Mesangial cell (primary cell): ENCODE results near the gene TC2N. TPM values are rescaled to one million over a fixed set of nuclear protein-coding genes. Genes with fewer than 3 reads are reported as not detected.

Source experiments
- total RNA-seq: library from RNA; depleted of rRNA; stranded (reverse); fragments of >200 nt; gene quantifications from 2 replicates; pipeline ENCODE4 v1.2.3, GENCODE V29; 2015

Gene TC2N
- total RNA-seq, result 0.16 and 2.7 TPM in 2 replicates

GRCh38 chr14:91867316-91867988 lies at the start of gene TC2N:
TSS of gene TC2N (minus strand) at chr14:91867536. CDS start at chr14:91813769, 53,767 bp downstream.

DNA sequence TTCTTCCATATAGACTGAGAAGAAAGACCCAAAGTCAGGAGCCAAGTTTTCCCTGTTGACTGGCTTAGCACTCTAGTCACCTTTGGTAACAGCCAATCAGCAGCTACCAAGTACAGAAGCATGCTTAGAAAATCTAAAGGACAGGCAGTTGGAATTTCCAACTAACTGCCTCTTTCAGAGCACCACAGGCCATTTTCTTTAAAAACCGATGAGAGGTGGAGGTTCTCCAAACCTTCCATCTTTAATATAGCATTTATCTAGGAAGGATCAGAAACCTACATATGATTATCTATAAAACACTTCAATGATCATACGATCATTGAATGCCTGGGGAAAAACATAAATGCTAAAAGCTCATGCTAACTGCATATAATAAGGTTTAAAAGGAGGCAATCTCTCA lies 135.3 kb downstream of the TC2N start, which contains the start of gene CATSPERB:
Gene CATSPERB (minus strand): TSS at position 101 of the 400 bp plus-strand sequence. CDS start 2,607 bp downstream, outside the sequence.

Other genes with a start within 250 kb of the TC2N start
- not detected in 2 replicates for gene CATSPERB, start 135.4 kb downstream of the TC2N start, total RNA-seq
- gene FBLN5, start 80.2 kb upstream of the TC2N start, total RNA-seq, result 5.7 and 12.3 TPM in 2 replicates
- 6.0 and 7.5 TPM in 2 replicates for gene TRIP11, start 172.5 kb upstream of the TC2N start, total RNA-seq
- gene ATXN3, start 239.0 kb upstream of the TC2N start, total RNA-seq, result 3.1 and 16.4 TPM in 2 replicates